ENCODE results near the gene C19orf38. TPM values are rescaled to one million over a fixed set of nuclear protein-coding genes. Genes with fewer than 3 reads are reported as not detected.

The C19orf38 gene, protein sequence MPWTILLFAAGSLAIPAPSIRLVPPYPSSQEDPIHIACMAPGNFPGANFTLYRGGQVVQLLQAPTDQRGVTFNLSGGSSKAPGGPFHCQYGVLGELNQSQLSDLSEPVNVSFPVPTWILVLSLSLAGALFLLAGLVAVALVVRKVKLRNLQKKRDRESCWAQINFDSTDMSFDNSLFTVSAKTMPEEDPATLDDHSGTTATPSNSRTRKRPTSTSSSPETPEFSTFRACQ
- polyA plus RNA-seq: not detected in 2 replicates

DNA sequence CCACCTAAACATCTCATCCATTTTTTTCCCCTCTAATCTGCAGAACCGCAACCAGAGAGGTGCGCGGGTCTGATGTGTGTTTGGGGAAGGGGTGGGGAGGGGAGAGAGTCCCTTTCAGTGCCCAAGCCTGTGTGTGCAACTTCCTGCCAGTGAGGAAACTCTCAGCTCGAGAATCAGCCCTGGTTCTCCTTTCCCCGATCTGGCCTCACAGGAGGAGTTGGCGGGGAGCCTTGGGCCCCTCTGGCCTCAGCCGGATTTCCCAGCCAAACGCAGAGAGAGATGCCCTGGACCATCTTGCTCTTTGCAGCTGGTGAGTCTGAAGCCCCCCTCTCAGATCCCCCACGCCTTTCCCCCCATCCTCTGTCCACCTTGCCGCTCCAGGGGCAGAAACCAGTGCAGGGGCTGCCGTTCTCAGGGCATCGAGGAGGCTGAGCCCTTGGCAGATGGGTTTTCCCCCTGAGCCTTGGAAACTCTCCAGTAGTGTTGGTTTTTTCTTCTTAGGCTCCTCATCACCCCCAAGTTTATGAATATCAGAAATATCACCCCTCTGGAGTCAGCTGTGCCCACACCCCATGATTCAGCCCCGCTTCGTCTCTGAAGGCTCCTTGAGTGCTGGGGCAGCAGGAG is at the start of gene C19orf38:
C19orf38 (plus strand) TSS at position 186 of the 627 bp plus-strand sequence; CDS start at position 280, 94 bp downstream.

DNA sequence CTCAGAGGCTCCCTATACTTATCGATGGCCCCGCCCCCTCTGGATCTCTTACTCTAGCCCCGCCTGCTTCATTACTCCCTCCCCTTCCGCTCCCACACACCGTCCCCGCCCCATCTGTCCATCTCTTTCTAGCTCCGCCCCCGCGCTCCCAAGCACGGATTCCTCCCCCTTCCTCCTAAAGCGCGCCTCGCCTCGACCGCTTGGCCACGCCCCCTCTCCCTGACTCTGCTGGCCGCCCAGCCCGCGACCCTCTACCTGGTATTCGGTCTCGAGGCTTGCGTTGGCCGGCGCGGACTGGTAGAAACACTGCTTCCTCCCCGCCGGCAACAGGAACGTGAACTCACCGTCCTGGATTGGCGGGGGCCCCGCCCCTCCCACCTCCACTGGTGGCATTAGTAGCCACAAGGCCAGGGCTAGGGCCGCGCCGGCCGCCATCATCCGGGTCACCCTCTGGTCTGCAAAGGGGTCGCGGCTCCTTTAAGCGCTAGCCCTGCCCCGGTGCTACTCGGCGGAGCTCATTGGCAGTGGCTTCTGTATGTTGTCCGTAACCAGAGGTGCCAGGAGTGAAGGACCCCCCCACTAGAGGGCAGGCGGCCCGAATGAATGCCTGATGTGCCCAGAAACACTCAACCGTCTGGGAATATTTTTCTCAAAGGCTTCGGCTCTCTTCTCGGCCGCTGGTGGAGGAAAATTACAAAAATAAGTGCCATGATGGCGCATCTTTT is 12.3 kb upstream of the C19orf38 start, which contains the start of gene TMED1:
TMED1 (minus strand) TSS at position 459 of the 725 bp plus-strand sequence; CDS start at position 438, 21 bp downstream.

DNA sequence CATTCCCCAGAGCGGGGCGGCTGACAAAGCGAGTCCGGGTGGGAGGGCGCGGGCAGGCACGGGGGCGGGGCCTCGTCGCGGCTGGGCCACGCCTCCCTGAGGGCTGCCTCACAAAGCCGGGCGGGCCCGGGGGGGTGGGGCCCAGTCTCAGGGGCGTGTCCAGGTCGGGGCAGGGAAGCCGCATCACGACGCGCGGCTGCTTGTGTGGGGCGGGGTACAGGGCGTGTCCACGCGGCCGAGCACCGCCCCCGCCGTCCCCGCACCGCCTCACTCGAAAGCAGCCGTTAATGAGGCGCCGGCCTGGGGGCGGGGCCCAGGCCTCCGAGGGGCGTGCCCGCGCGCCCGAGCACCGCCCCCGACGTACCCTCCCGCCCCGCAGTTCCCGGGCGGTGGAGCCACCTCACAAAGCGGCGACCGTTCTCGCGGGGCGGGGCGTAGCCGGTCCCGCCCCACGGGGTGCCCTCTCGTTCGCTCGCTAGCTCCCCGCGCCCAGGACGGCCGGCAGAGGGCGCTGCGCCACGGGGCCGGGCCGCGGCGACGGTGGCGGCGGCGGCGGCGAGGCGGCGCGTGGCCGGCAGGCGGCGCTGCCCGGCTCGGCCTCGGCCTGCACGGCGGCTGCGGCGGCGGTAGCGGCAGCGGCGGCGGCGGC is 22.9 kb downstream of the C19orf38 start, which contains the start of gene CARM1:
CARM1 (plus strand) TSS at position 599 of the 649 bp plus-strand sequence. CDS start 150 bp downstream, outside the sequence.

Other genes with a start within 250 kb of the C19orf38 start
- 7.4 and 12.4 TPM in 2 replicates for gene SLC44A2, start 222.9 kb upstream of the C19orf38 start, polyA plus RNA-seq
- 29.6 and 33.0 TPM in 2 replicates for gene ILF3, start 194.1 kb upstream of the C19orf38 start, polyA plus RNA-seq
- gene QTRT1, start 147.0 kb upstream of the C19orf38 start, polyA plus RNA-seq: 2.2 and 3.9 TPM in 2 replicates
- 0.52 and 0.94 TPM in 2 replicates for gene DNM2, start 130.3 kb upstream of the C19orf38 start, polyA plus RNA-seq
- gene TMED1, start 12.2 kb upstream of the C19orf38 start, polyA plus RNA-seq: 1.1 and 4.8 TPM in 2 replicates
- gene CARM1, start 23.1 kb downstream of the C19orf38 start, polyA plus RNA-seq: 0.26 and 0.53 TPM in 2 replicates
- gene YIPF2, start 80.2 kb downstream of the C19orf38 start, polyA plus RNA-seq: 3.1 and 6.1 TPM in 2 replicates
- 4.7 and 6.4 TPM in 2 replicates for gene TIMM29, start 80.4 kb downstream of the C19orf38 start, polyA plus RNA-seq
- 43.2 and 62.3 TPM in 2 replicates for gene SMARCA4, start 112.6 kb downstream of the C19orf38 start, polyA plus RNA-seq
- gene LDLR, start 241.0 kb downstream of the C19orf38 start, polyA plus RNA-seq: 0.13 and 4.0 TPM in 2 replicates

Data from Purkinje cell (primary cell).